C4-2B (cell line): ENCODE data around the gene CARMIL1.

ENCODE experiments used
- CTCF ChIP-seq: fragments of 450-650 bp; conservative IDR thresholded peaks from 2 replicates; pipeline ENCODE4 v1.5.1; 2017; ENCODE audit warnings: mild to moderate bottlenecking
- ZFX ChIP-seq: fragments of 450-650 bp; IDR thresholded peaks from 2 replicates; pipeline ENCODE4 v1.6.1; 2017

GRCh38 chr6:25446830-25447569 lies 167.8 kb downstream of the CARMIL1 start:
- TF ChIP-seq CTCF (no peak), ZFX (no peak)
